ENCODE measurements around the gene DGKB.

DGKB gene

GRCh38 chr7:14762561-14762960 lies 140.0 kb downstream of the DGKB start:
- DNase-seq, result no peak
- intact Hi-C loops (cut with DNase I), result no loop called here

- DNase-seq, result peak; percentile 27 to 96 (median 70)
- intact Hi-C loops (cut with DNase I), result no loop called here
Observed at GRCh38 chr7:14761510-14762296, 140.8 kb downstream of the DGKB start.

- DNase-seq, result no peak
- intact Hi-C loops (cut with DNase I), result no loop called here
Observed at GRCh38 chr7:14760730-14761478, 141.6 kb downstream of the DGKB start.

- no peak for DNase-seq
- intact Hi-C loops (cut with DNase I), result no loop called here
Observed at GRCh38 chr7:14759785-14760184, 142.8 kb downstream of the DGKB start.

GRCh38 chr7:14754631-14755030 lies 147.9 kb downstream of the DGKB start:
- intact Hi-C loops (cut with DNase I), result no loop called here
- DNase-seq, result no peak

GRCh38 chr7:14752301-14752700 lies 150.2 kb downstream of the DGKB start:
- no peak for DNase-seq
- intact Hi-C loops (cut with DNase I), result no loop called here

- intact Hi-C loops (cut with DNase I), result no loop called here
- DNase-seq, result no peak
Observed at GRCh38 chr7:14751461-14751860, 151.1 kb downstream of the DGKB start.

- intact Hi-C loops (cut with DNase I), result no loop called here
- DNase-seq, result no peak
Observed at GRCh38 chr7:14748461-14748860, 154.1 kb downstream of the DGKB start.

GRCh38 chr7:14747701-14748100 lies 154.8 kb downstream of the DGKB start:
- DNase-seq, result no peak
- intact Hi-C loops (cut with DNase I), result no loop called here

GRCh38 chr7:14745076-14745475 lies 157.5 kb downstream of the DGKB start:
- no peak for DNase-seq

GRCh38 chr7:14740606-14741005 lies 161.9 kb downstream of the DGKB start:
- no peak for DNase-seq
- intact Hi-C loops (cut with DNase I), result no loop called here

More at GRCh38 chr7:14745076-14745475, 157.5 kb downstream of the DGKB start:
- intact Hi-C loops (cut with DNase I), result no loop called here

GRCh38 chr7:14739841-14740185 lies 162.7 kb downstream of the DGKB start:
- intact Hi-C loops (cut with DNase I), result no loop called here
- no peak for DNase-seq

- intact Hi-C loops (cut with DNase I), result no loop called here
- DNase-seq, result no peak
Observed at GRCh38 chr7:14739168-14739840, 163.2 kb downstream of the DGKB start.

- intact Hi-C loops (cut with DNase I), result no loop called here
- no peak for DNase-seq
Observed at GRCh38 chr7:14738086-14738485, 164.5 kb downstream of the DGKB start.

- intact Hi-C loops (cut with DNase I), result no loop called here
- DNase-seq, result no peak
Observed at GRCh38 chr7:14734839-14735321, 167.7 kb downstream of the DGKB start.

GRCh38 chr7:14720785-14721184 lies 181.8 kb downstream of the DGKB start:
- DNase-seq, result no peak
- intact Hi-C loops (cut with DNase I), result no loop called here

- intact Hi-C loops (cut with DNase I), result loop anchor here (2.0 to 5.0 kb wide), 2 partner anchors 299 to 1354 kb away; no protein-coding TSS in a partner anchor
- no peak for DNase-seq
Observed at GRCh38 chr7:14717816-14718215, 184.7 kb downstream of the DGKB start.

GRCh38 chr7:14717169-14717568 lies 185.4 kb downstream of the DGKB start:
- DNase-seq, result no peak
- intact Hi-C loops (cut with DNase I), result loop anchor here (2.0 to 5.0 kb wide), 2 partner anchors 300 to 1355 kb away; no protein-coding TSS in a partner anchor

- intact Hi-C loops (cut with DNase I), result no loop called here
- no peak for DNase-seq
Observed at GRCh38 chr7:14714161-14714728, 188.3 kb downstream of the DGKB start.

- DNase-seq, result no peak
- intact Hi-C loops (cut with DNase I), result no loop called here
Observed at GRCh38 chr7:14698239-14698638, 204.3 kb downstream of the DGKB start.

GRCh38 chr7:14697684-14698083 lies 204.9 kb downstream of the DGKB start:
- intact Hi-C loops (cut with DNase I), result no loop called here

More at GRCh38 chr7:14697684-14698083, 204.9 kb downstream of the DGKB start:
- no peak for DNase-seq
